Endothelial cell of umbilical vein (primary cell): Measurements from ENCODE around the gene CERK. TPM values are rescaled to one million over a fixed set of nuclear protein-coding genes. Genes with fewer than 3 reads are reported as not detected.

Source experiments
- BruUV-seq: library from RNA; stranded (reverse); fragments of 400-500 nt; replicated peaks from 2 replicates; lab custom pipeline; 2021; lab: Mats Ljungman, UMichigan
- CTCF ChIA-PET: fragments of 300-600, 350-600 bp; sonication (Branson Sonifier 250); formaldehyde crosslinking; loops from one replicate; lab custom pipeline; 2021; ENCODE audit warnings: antibody characterized with exemption, inconsistent platforms; lab: Charles Lee
- POLR2A ChIA-PET: fragments of 300-600, 350-600 bp; sonication (Branson Sonifier 250); formaldehyde crosslinking; loops from one replicate; lab custom pipeline; 2021; ENCODE audit warnings: antibody characterized with exemption, inconsistent platforms; lab: Charles Lee
- DNase-seq: peaks from one replicate; pipeline ENCODE4 v3.0.0-alpha.2; 2011; ENCODE audit warnings: low read depth, low spot score
- FAIRE-seq: peaks from 2 replicates; lab custom pipeline; 2011; peaks lifted over from hg19 to GRCh38; lab: Jason Lieb, UNC
- H2AFZ ChIP-seq: 2 replicates; pipeline ENCODE4 v1.6.0; 2012; ENCODE audit warnings: low read depth, low read length, control low read depth, inconsistent platforms
- H3K27ac ChIP-seq: 2 replicates; pipeline ENCODE4 v1.5.1; 2011; ENCODE audit warnings: low read depth, mild to moderate bottlenecking, control low read depth, low read length, moderate library complexity; ENCODE audit not compliant: insufficient read depth
- H3K27me3 ChIP-seq, 2 experiments: 2 replicates each; pipeline versions ENCODE4 v1.6.0 to v1.6.1; 2011; ENCODE audit warnings: low read length in 2 of 2, mixed read lengths in 1 of 2; ENCODE audit not compliant: control insufficient read depth in 2 of 2, insufficient read depth in 2 of 2
- H3K36me3 ChIP-seq, 2 experiments: 2 replicates in 1 of 2; 3 replicates in 1 of 2; pipeline ENCODE4 v1.5.1; 2011; ENCODE audit warnings: low read length in 2 of 2, mild to moderate bottlenecking in 1 of 2, moderate library complexity in 1 of 2; ENCODE audit not compliant: control insufficient read depth in 2 of 2, insufficient read depth in 2 of 2; ENCODE audit errors: extremely low read depth in 1 of 2
- H3K4me1 ChIP-seq: 3 replicates; pipeline ENCODE4 v1.5.1; 2011; ENCODE audit warnings: mild to moderate bottlenecking, low read length; ENCODE audit not compliant: control insufficient read depth, insufficient read depth; ENCODE audit errors: extremely low read depth
- H3K4me2 ChIP-seq: 2 replicates; pipeline ENCODE4 v1.6.1; 2011; ENCODE audit warnings: low read length, control low read depth, mixed read lengths; ENCODE audit not compliant: insufficient read depth
- H3K4me3 ChIP-seq, 3 experiments: fragments of 200-600 bp in 1 of 3; sonication (generic), shearing (Covaris generic) in 1 of 3; replicated peaks in 1 of 3; 2 replicates each; pipeline ENCODE4 v1.5.1; 2011 to 2016; ENCODE audit warnings: control low read depth in 3 of 3, low read length in 3 of 3, mild to moderate bottlenecking in 2 of 3, inconsistent platforms in 1 of 3, low read depth in 1 of 3, moderate library complexity in 1 of 3; ENCODE audit not compliant: insufficient read depth in 1 of 3
- H3K79me2 ChIP-seq: 2 replicates; pipeline ENCODE4 v1.6.0; 2012; ENCODE audit warnings: low read length, inconsistent platforms; ENCODE audit not compliant: control insufficient read depth, insufficient read depth
- H3K9ac ChIP-seq: replicated peaks from 2 replicates; pipeline ENCODE3; 2011; ENCODE audit warnings: low read length, control low read depth; ENCODE audit not compliant: insufficient read depth; ENCODE audit errors: extremely low read depth
- H3K9me1 ChIP-seq: replicated peaks from 3 replicates; pipeline ENCODE4 v1.6.0; 2011; ENCODE audit warnings: mild to moderate bottlenecking, low read length; ENCODE audit not compliant: control insufficient read depth, insufficient read depth; ENCODE audit errors: extremely low read depth
- H3K9me3 ChIP-seq: replicated peaks from 2 replicates; pipeline ENCODE4 v1.5.1; 2012; ENCODE audit warnings: low read length, inconsistent platforms; ENCODE audit not compliant: control insufficient read depth, insufficient read depth
- H4K20me1 ChIP-seq: replicated peaks from 2 replicates; pipeline ENCODE3; 2011; ENCODE audit warnings: mild to moderate bottlenecking, low read length; ENCODE audit not compliant: control insufficient read depth, insufficient read depth; ENCODE audit errors: extremely low read depth
- EZH2 ChIP-seq: IDR thresholded peaks from 2 replicates; pipeline ENCODE4 v1.6.1; 2012; ENCODE audit warnings: borderline replicate concordance, low read depth, mild to moderate bottlenecking, moderate library complexity, low read length, inconsistent platforms; ENCODE audit not compliant: severe bottlenecking
- FOS ChIP-seq: IDR thresholded peaks from 2 replicates; pipeline ENCODE4 v1.6.1; 2011; ENCODE audit warnings: mild to moderate bottlenecking, low read length, moderate library complexity, borderline replicate concordance; ENCODE audit not compliant: insufficient read depth
- GATA2 ChIP-seq: IDR thresholded peaks from 2 replicates; pipeline ENCODE4 v1.7.0; 2011; ENCODE audit warnings: low read depth, mild to moderate bottlenecking, moderate library complexity, mixed read lengths, low read length; ENCODE audit not compliant: insufficient read length, insufficient read depth
- JUN ChIP-seq: IDR thresholded peaks from 2 replicates; pipeline ENCODE4 v1.6.1; 2011; ENCODE audit warnings: borderline replicate concordance, low read depth; ENCODE audit not compliant: insufficient read length, insufficient read depth
- MYC ChIP-seq: IDR thresholded peaks from one replicate; pipeline ENCODE4 v1.6.1; 2011; ENCODE audit warnings: mild to moderate bottlenecking, low read depth, low read length
- POLR2A ChIP-seq: IDR thresholded peaks from 2 replicates; pipeline ENCODE4 v1.6.1; 2012; ENCODE audit warnings: low read depth, mild to moderate bottlenecking, control low read depth, low read length
- POLR2AphosphoS5 ChIP-seq: IDR thresholded peaks from 2 replicates; pipeline ENCODE4 v1.6.1; 2012; ENCODE audit warnings: low read depth, mild to moderate bottlenecking, control low read depth, low read length, moderate library complexity; ENCODE audit not compliant: insufficient read depth
- dilution Hi-C: fragments of 300-500 bp; cut with MboI; formaldehyde crosslinking; loops from one replicate; pipeline ENCODE4 v1.15.0; 2019; ENCODE audit warnings: low sequenced_read_pairs; ENCODE audit not compliant: extremely low pct_ligation_motif_present
- intact Hi-C: fragments of 100-400 bp; cut with micrococcal nuclease; formaldehyde crosslinking; loops from one replicate; pipeline ENCODE4 v1.10.0; 2022
- polyA plus RNA-seq, 4 experiments: library from polyadenylated mRNA; depleted of rRNA in 3 of 4; stranded (reverse) in 3 of 4; unstranded in 1 of 4; fragments of >200 nt; gene quantifications; 2 replicates each; pipeline versions ENCODE4 v1.2.1 to v1.2.3, GENCODE V29; 2011 to 2012; ENCODE audit warnings: missing spikeins in 1 of 4
- total RNA-seq: library from RNA; stranded (reverse); gene quantifications from 2 replicates; pipeline ENCODE4 v1.2.3, GENCODE V29; 2021
- TF ChIP-seq, protein P1 (sequence below): IDR thresholded peaks from 2 replicates; pipeline ENCODE4 v1.6.1; 2011; ENCODE audit not compliant: insufficient read depth, insufficient read length
- TF ChIP-seq, protein P2 (sequence below), 2 donors: IDR thresholded peaks; 1 replicate in 1 of 2; 2 replicates in 1 of 2; pipeline ENCODE4 v1.5.1; 2011; ENCODE audit warnings: low read length in 2 of 2, mild to moderate bottlenecking in 2 of 2, moderate library complexity in 2 of 2, control low read depth in 1 of 2, inconsistent platforms in 1 of 2, low read depth in 1 of 2; ENCODE audit not compliant: insufficient read depth in 1 of 2; ENCODE audit errors: extremely low read depth in 1 of 2

The CERK gene
- total and polyA plus RNA-seq, 2 donors (not counting 3 experiments of a cell fraction or from before 2014, with no cell fraction given), result 61.1 to 88.0 TPM

DNA sequence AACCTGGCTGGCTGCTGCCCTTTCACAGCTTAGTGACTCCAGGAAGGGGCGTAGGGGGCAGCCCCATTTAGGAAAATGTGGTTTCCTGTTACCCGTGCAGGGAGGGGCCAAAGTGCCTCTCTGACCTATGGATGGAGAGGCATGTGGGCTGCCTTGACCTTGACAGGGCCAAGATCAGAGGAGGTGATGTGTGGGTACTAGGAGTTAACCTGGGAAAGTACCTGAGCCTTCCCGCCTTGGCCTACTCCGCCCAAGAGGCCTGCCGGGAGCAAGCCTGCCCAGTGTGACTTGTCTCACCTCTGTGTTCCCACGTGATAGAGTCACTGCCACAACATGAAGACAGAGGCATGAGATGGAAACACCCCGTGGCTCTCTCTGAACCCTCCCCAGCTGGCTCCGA, 84.5 kb downstream of the CERK start:
- intact Hi-C loops, result no loop called here
- no peak overlapping the region for H3K4me2 ChIP-seq
- no peaks in the 10 kb centered on the region for H3K79me2 ChIP-seq
- H3K9me1 ChIP-seq, result no peaks in the 10 kb centered on the region
- H3K9me3 ChIP-seq, result no peaks in the 10 kb centered on the region
- no peak overlapping the region for H3K27ac ChIP-seq
- peaks cover 3% of the 10 kb centered on the region for H3K4me1 ChIP-seq
- no peak overlapping the region for H3K9ac ChIP-seq
- DNase-seq, result no peak
- no TSS peak for BruUV-seq
- POLR2A ChIA-PET, result no interaction called here
- no peaks in the 10 kb centered on the region for H4K20me1 ChIP-seq
- FAIRE-seq, result no peak
- H3K27me3 ChIP-seq, result no peaks in the 10 kb centered on the region
- H2AFZ ChIP-seq, result no peak overlapping the region
- TF ChIP-seq, protein P1, sequence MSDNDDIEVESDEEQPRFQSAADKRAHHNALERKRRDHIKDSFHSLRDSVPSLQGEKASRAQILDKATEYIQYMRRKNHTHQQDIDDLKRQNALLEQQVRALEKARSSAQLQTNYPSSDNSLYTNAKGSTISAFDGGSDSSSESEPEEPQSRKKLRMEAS, result no peak
- TF ChIP-seq EZH2 (no peak), FOS (no peak), MYC (no peak), POLR2A (no peak), POLR2AphosphoS5 (no peak), GATA2 (no peak), JUN (no peak)
- TF ChIP-seq, protein P2, sequence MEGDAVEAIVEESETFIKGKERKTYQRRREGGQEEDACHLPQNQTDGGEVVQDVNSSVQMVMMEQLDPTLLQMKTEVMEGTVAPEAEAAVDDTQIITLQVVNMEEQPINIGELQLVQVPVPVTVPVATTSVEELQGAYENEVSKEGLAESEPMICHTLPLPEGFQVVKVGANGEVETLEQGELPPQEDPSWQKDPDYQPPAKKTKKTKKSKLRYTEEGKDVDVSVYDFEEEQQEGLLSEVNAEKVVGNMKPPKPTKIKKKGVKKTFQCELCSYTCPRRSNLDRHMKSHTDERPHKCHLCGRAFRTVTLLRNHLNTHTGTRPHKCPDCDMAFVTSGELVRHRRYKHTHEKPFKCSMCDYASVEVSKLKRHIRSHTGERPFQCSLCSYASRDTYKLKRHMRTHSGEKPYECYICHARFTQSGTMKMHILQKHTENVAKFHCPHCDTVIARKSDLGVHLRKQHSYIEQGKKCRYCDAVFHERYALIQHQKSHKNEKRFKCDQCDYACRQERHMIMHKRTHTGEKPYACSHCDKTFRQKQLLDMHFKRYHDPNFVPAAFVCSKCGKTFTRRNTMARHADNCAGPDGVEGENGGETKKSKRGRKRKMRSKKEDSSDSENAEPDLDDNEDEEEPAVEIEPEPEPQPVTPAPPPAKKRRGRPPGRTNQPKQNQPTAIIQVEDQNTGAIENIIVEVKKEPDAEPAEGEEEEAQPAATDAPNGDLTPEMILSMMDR (IDR thresholded peaks at IDR 0.05; ENCODE audit: extremely low read depth in 1 of 2, insufficient read depth in 1 of 2, low read depth in 1 of 2, low read length in 2 of 2), result no peak
- dilution Hi-C loops, result no loop called here
- no peak overlapping the region for H3K4me3 ChIP-seq
- CTCF ChIA-PET, result interaction anchor here (1.0 kb wide), 1 partner anchor 90 kb away, joined by 3 read pairs; no protein-coding TSS in a partner anchor
- no peaks in the 10 kb centered on the region for H3K36me3 ChIP-seq
